ENCODE results near the gene CFAP70. TPM values are rescaled to one million over a fixed set of nuclear protein-coding genes. Genes with fewer than 3 reads are reported as not detected.

Gene CFAP70
- total RNA-seq, 1 experiment from 2014 or later: 0.06 TPM

- no peak for DNase-seq (ENCODE audit: low spot score)
- Histone ChIP-seq H3K4me1 (ENCODE audit: insufficient read depth, low read length, poor library complexity, severe bottlenecking) (no peaks in the 10 kb centered on the region), H3K27ac (ENCODE audit: low read depth, low read length, poor library complexity, severe bottlenecking) (no peak overlapping the region), H3K27me3 (replicated peaks; ENCODE audit: insufficient read depth, low read depth, low read length, poor library complexity) (no peaks in the 10 kb centered on the region), H3K9me3 (ENCODE audit: low read depth, low read length, poor library complexity, severe bottlenecking) (no peaks in the 10 kb centered on the region), H3K4me3 (ENCODE audit: low read depth, low read length, poor library complexity, severe bottlenecking) (no peak overlapping the region), H3K36me3 (ENCODE audit: insufficient read depth, low read length, poor library complexity, severe bottlenecking) (no peaks in the 10 kb centered on the region)
- POLR2A ChIA-PET (ENCODE audit: low non-redundant PET): no interaction called here
- CTCF ChIA-PET: no interaction called here
- no TSS peak for BruUV-seq (replicated peaks)
- TF ChIP-seq EZH2 (IDR thresholded peaks at IDR 0.05; ENCODE audit: borderline replicate concordance, low read depth, low read length, poor library complexity, severe bottlenecking) (no peak), CTCF (conservative IDR thresholded peaks at IDR 0.05; ENCODE audit: low read depth, low read length) (no peak)
- intact Hi-C loops (cut with micrococcal nuclease; ENCODE audit: unreplicated experiment): no loop called here
Observed at GRCh38 chr10:73209705-73210104, 149.0 kb downstream of the CFAP70 start.

- H3K9me3 ChIP-seq (ENCODE audit: low read depth, low read length, poor library complexity, severe bottlenecking): no peaks in the 10 kb centered on the region
- H3K4me3 ChIP-seq (ENCODE audit: low read depth, low read length, poor library complexity, severe bottlenecking): no peak overlapping the region
- H3K27ac ChIP-seq (ENCODE audit: low read depth, low read length, poor library complexity, severe bottlenecking): no peak overlapping the region
- TF ChIP-seq CTCF (conservative IDR thresholded peaks at IDR 0.05; ENCODE audit: low read depth, low read length) (no peak), EZH2 (IDR thresholded peaks at IDR 0.05; ENCODE audit: borderline replicate concordance, low read depth, low read length, poor library complexity, severe bottlenecking) (no peak)
- BruUV-seq (replicated peaks): no TSS peak
- no peaks in the 10 kb centered on the region for H3K36me3 ChIP-seq (ENCODE audit: insufficient read depth, low read length, poor library complexity, severe bottlenecking)
- POLR2A ChIA-PET (ENCODE audit: low non-redundant PET): no interaction called here
- no peaks in the 10 kb centered on the region for H3K27me3 ChIP-seq (replicated peaks; ENCODE audit: insufficient read depth, low read depth, low read length, poor library complexity)
- no peak for DNase-seq (ENCODE audit: low spot score)
- intact Hi-C loops (cut with micrococcal nuclease; ENCODE audit: unreplicated experiment): no loop called here
- no peaks in the 10 kb centered on the region for H3K4me1 ChIP-seq (ENCODE audit: insufficient read depth, low read length, poor library complexity, severe bottlenecking)
- CTCF ChIA-PET: interaction anchor here (0.5 kb wide), 1 partner anchor 845 kb away, joined by 4 read pairs; no protein-coding TSS in a partner anchor
Observed at GRCh38 chr10:73207883-73208282, 150.8 kb downstream of the CFAP70 start.

- CTCF ChIA-PET: no interaction called here
- TF ChIP-seq CTCF (conservative IDR thresholded peaks at IDR 0.05; ENCODE audit: low read depth, low read length) (no peak), EZH2 (IDR thresholded peaks at IDR 0.05; ENCODE audit: borderline replicate concordance, low read depth, low read length, poor library complexity, severe bottlenecking) (no peak)
- H3K27me3 ChIP-seq (replicated peaks; ENCODE audit: insufficient read depth, low read depth, low read length, poor library complexity): no peaks in the 10 kb centered on the region
- no peaks in the 10 kb centered on the region for H3K4me1 ChIP-seq (ENCODE audit: insufficient read depth, low read length, poor library complexity, severe bottlenecking)
- no peak overlapping the region for H3K4me3 ChIP-seq (ENCODE audit: low read depth, low read length, poor library complexity, severe bottlenecking)
- no peaks in the 10 kb centered on the region for H3K9me3 ChIP-seq (ENCODE audit: low read depth, low read length, poor library complexity, severe bottlenecking)
- no TSS peak for BruUV-seq (replicated peaks)
- POLR2A ChIA-PET (ENCODE audit: low non-redundant PET): no interaction called here
- no peak overlapping the region for H3K27ac ChIP-seq (ENCODE audit: low read depth, low read length, poor library complexity, severe bottlenecking)
- H3K36me3 ChIP-seq (ENCODE audit: insufficient read depth, low read length, poor library complexity, severe bottlenecking): no peaks in the 10 kb centered on the region
- no peak for DNase-seq (ENCODE audit: low spot score)
- intact Hi-C loops (cut with micrococcal nuclease; ENCODE audit: unreplicated experiment): no loop called here
Observed at GRCh38 chr10:73206385-73206784, 152.3 kb downstream of the CFAP70 start.
